HG02870 (cell line): ENCODE measurements around the gene PLS1.
"Not testable (repeated sequence)": the region's sequence is repeated elsewhere in the genome, so short reads cannot be mapped to it uniquely, and the experiment has no call there.

Experiments
- ATAC-seq: cut with Tn5 transposase; IDR thresholded peaks from one replicate; pipeline ENCODE4 v1.9.1; 2021; ENCODE audit warnings: mild to moderate bottlenecking, moderate library complexity; ENCODE audit not compliant: unreplicated experiment

PLS1 gene

DNA sequence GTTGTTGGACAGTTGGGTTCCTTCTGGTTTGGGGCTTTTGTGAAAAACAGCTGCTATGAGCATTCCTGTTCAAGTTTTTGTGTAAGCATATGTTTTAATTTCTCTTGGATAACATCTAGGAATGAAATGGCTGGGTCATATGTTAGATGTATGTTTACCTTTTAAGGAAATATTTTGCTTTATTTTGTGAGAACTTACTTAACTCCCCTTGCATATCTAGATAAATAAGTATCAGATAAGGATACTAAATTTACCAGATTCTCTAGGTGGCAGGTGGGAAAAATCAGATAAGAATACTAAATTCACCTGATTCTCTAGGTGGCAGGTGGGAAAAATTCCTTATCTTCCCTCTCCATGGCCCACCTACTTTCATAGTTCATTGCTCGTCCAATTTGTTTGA, 1.1 kb upstream of the PLS1 start:
- no peak for ATAC-seq

- no peak for ATAC-seq
These were observed 627 bp upstream of the PLS1 start for GRCh38 chr3:142595581-142595950.

DNA sequence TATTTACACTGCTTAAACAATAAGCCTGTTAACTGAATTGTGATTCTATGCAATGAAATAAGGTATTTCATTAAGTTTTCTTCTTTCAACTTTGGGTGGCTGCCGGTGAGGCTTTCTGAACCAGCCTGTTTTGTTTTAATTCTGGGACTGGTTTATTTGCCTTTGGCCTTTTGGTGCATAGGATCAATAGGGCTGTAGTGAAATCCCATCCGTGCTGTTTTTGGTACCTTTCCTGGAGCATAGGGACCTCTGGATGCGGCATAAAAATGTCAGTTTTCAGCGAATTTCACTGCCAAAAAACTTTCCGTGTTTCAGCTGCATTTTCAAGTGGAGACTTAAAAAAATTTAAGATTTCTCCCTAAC, 514 bp downstream of the PLS1 start:
- ATAC-seq: no peak

- ATAC-seq: no peak
These were observed 1.7 kb downstream of the PLS1 start for GRCh38 chr3:142597906-142598305.

GRCh38 chr3:142601713-142602112, 5.5 kb downstream of the PLS1 start:
- ATAC-seq: no peak

DNA sequence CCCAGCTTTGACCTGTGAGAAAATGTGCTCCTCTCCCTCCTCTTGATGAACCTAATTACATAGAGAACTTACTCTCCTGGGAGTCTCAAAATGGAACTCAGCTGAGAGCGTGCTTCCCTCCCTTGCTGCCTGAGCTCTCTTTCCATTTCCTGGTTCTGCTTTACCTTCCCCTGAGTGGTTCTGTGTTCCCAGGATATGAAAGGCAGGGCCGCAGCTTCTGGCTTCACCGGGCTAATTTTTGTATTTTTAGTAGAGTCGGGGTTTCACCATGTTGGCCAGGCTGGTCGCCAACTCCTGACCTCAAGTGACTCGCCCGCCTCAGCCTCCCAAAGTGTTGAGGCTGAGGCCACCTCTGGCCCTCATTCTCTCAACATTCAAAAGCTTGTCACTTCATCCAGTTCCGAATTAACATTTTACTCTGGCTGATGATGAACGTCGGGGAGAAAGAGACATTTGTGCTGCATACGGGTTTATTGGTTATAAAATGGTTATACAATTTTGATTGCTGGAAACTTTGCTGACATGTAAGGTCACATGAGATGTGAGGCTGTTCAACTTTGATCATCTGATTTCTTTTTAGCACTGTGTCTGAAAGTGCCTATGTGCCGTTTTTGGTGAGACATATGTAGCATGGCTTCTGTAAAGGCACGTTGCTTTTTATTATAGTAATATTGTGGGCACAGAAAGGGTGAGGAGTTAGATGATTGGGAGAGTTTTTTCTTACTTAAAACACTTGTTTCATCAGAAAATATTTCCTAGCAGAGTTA, 6.6 kb downstream of the PLS1 start:
- no peak for ATAC-seq

DNA sequence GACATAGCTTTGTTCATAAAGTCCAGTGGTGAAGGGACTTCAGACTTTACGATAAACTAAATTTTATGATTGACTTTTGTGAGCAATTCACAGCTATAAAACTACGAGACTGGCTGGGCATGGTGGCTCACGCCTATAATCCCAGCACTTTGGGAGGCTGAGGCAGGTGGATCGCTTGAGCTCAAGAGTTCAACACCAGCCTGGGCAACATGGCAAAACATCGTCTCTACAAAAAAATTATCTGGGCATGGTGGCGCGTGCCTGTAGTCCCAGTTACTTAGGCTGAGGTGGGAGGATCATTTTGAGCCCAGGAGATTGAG, 7.2 kb downstream of the PLS1 start:
- ATAC-seq: not testable (repeated sequence)

DNA sequence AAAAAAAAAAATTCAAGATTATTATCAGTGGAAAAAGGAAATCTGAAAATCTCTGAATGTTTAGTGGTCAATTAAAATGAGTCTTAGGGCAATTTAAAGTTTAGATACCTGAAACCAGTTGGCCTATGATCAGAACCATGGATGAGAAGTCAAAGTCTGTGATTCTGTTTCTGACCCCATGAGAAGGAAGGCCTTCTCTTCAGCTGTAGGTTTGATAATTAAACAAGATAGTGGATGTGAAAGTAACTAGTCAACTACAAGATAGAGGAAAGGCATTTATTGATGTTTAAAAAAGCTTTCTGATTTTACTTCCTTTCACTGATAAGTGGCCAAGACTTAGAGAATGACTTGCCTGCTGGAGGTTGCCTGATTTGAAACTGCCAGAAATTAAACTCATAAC, 8.7 kb downstream of the PLS1 start:
- ATAC-seq: no peak

- ATAC-seq: no peak
These were observed 12.4 kb downstream of the PLS1 start for GRCh38 chr3:142608631-142609030.

DNA sequence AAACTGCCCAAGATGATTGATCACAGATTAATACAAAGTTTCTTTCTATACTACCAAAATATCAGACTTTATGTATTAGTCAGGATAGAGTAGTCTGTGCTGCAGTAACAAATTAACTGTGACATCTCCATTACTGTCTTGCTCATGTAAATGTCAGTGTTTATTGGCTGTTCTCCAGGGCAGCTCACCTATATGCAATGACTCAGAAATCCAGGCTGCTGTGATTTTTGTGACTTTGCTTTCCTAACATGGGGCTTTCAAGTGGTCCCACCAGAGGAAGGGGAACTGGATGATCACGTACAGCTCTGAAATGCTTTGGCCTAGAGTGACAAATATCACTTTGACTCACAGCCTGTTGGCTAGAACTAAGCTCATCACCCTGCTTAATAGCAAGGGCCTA, 12.9 kb downstream of the PLS1 start:
- no peak for ATAC-seq

DNA sequence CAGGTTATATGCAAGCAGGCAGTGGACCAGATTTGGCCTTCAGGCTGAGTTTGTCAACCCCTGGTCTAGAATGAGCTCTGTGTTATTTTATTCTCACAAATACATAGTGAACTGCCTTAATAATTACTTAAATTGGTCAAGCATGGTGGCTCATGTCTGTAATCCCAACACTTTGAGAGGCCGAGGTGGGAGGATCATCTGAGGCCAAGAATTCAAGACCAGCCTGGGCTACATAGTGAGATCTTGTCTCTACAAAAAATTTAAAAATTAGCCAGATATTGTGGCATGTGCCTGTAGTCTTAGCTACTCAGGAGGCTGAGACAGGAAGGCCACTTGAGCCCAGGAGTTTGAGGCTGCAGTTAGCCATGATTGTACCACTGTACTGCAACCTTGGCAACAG, 15.0 kb downstream of the PLS1 start:
- ATAC-seq: no peak

GRCh38 chr3:142613491-142613890, 17.3 kb downstream of the PLS1 start:
- no peak for ATAC-seq

DNA sequence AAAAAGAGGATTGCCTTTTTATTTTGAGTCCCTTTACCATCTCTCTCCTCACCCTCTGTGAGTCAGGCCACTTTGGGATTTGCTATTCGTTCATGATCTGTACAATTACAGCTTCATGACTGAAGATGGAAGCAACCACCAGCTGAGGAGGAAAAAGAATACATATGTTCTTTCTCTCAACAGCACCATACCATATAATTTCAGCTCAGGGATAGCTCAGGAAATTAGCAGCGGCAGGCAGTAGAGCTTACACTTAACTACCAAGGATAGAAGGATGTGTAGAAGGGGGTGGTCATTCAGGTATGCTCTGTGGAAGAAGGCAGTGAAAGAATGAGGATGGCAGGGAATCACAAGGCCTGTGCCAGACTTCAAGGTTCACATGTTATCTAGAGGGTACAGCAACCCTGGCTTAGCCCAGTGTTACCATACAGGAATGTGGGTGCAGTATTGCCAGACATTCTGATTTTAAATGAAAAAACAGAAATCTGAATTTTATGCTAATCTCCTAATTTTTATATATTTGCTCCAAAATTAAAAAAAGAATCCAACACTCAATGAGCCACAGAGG, 17.9 kb downstream of the PLS1 start:
- no peak for ATAC-seq

DNA sequence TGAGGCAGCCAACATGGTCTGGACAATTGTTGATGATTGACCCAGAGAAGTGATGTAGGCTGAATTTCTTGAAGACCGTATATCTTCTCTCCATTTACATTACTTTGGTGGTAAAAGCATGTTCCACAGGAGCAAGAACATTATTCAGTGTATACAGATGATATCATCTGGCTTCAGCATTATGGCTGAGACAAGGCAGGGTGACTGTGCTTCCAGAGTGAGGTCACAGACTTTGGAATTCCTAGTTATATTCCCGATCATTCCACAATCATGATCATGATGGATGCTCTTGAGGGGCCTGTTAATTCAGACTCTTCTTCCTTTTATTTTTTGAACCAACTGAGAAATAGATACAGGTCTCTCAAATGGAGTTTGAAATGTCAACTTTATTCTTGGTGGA, 19.0 kb downstream of the PLS1 start:
- no peak for ATAC-seq

- no peak for ATAC-seq
These were observed 22.8 kb downstream of the PLS1 start for GRCh38 chr3:142618917-142619461.

DNA sequence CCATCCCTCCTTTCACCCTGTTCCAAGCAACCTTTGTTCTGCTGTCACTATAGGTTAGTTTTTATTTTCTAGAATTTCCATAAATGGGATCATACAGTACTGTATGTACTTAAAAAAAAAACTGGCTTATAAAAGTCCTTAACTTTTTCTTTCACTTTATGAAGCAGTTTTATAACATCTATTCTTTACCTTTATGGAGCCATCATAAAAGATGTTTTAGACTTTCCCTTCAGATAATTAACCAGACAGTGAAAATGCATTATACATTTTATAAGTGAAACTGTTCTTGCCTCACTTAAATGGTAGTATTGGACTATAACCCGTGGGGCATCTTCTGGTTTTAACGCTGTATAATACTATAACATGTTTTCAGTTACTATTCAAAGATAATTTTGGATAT, 26.2 kb downstream of the PLS1 start:
- no peak for ATAC-seq

- ATAC-seq: no peak
These were observed 27.0 kb downstream of the PLS1 start for GRCh38 chr3:142623194-142623593.

GRCh38 chr3:142624341-142625152, 28.4 kb downstream of the PLS1 start:
- ATAC-seq: no peak

GRCh38 chr3:142625153-142625440, 28.9 kb downstream of the PLS1 start:
- ATAC-seq: no peak

DNA sequence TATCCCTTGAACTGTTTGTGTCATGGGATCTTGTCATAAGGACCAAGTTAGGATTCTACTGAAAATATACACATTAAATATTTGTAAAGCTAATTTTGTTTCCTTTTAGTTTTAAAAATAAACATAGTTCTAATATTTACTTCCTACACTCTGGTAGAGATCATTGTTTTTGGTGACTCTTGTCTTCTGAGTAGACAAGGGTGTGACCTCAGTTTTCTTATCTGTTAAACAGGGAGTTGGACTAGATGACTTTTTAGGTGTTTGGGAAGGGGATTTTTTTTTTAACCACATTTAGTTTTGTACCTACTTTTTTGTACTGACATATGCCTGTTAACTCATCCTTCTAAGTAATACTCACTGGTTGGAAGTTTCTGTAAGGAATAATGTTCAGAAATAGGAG, 30.8 kb downstream of the PLS1 start:
- no peak for ATAC-seq

GRCh38 chr3:142628801-142629200, 32.6 kb downstream of the PLS1 start:
- ATAC-seq: peak; percentile 73

GRCh38 chr3:142633073-142633472, 36.9 kb downstream of the PLS1 start:
- ATAC-seq: no peak
